GM21526 (cell line): ENCODE data around the gene FAM210B.
"Not testable (repeated sequence)": the region's sequence is repeated elsewhere in the genome, so short reads cannot be mapped to it uniquely, and the experiment has no call there.

Source experiments
- ATAC-seq: cut with Tn5 transposase; IDR thresholded peaks from one replicate; pipeline ENCODE4 v1.9.1; 2021; ENCODE audit warnings: moderate library complexity; ENCODE audit not compliant: unreplicated experiment, low FRiP score

The FAM210B gene

DNA sequence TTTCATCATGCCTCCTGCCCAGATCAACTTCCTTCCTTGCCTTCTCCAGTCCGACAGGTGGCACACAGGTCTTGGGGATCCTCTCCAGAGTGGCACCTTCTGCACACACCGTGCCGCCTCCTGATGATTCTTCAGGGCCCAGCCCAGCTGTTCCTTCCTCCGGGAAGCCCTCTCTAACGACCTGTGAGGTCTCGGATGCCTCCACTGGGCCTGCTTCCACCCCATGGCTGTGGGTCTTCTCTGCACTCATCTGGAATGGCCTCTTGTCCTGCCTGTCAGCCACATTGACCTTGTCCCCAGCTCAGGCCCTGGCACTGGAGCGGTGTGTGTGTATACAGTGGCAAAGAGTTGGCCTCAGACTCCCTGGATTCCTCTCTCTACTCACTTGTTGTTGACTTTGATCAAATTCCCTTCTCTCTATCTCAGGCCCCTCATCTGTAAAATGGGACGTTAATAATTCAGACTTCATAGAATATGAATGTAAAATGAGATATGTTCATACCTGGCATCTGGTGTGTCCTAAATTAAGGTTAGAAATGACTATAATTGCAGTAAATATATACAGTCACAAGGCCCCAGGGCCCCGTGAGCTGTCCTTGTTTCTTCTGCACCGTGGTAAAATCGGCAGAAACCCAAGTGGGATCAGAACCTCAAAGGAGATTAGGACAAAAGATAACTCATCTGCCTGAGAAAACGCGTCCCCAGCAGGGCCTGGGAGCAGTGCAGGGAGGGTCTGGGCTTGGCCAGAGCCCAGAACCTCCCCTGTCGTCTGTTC is 1.5 kb downstream of the FAM210B start:
- ATAC-seq: no peak

GRCh38 chr20:56360908-56361205 is 2.1 kb downstream of the FAM210B start:
- ATAC-seq: no peak

DNA sequence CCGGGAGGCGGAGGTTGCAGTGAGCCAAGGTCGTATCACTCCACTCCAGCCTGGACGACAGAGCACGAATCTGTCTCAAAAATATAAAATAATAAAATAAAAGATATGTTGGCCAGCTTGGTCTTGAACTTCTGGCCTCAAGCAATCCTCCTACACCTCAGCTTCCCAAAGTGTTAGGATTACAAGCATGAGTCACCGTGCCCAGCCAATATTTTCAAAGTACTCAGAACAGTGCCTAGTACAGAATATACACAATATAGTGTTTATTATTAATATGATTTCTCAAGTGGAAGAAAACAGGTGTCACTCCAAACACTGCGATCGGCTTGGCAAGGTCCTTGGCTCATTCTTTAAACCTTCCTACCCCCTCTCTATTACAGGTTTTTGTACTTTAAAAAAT is 3.1 kb downstream of the FAM210B start:
- no peak for ATAC-seq

- no peak for ATAC-seq
These were observed 4.1 kb downstream of the FAM210B start for GRCh38 chr20:56362833-56363413.

- no peak for ATAC-seq
These were observed 4.7 kb downstream of the FAM210B start for GRCh38 chr20:56363491-56363890.

- no peak for ATAC-seq
These were observed 9.8 kb downstream of the FAM210B start for GRCh38 chr20:56368351-56369134.

- no peak for ATAC-seq
These were observed 10.4 kb downstream of the FAM210B start for GRCh38 chr20:56369179-56369578.

DNA sequence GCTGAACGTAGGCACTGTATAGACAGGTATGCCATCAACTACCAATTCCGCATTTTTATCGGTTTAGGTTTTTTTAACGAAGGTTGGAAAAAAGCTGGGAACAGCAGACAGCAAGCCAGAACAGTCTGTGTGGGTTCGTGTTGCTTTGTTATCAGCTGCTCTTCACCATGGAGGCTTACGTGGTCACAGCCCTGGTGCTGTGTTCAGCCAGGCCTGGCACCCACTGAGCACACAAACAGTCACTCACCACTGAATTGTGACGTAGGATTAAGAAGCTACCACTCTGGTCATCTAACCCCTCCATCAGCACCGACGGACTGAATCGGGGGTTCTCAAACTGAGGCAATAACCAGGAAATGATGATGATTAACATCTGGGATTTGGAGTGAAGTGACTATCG is 13.2 kb downstream of the FAM210B start:
- ATAC-seq: no peak

DNA sequence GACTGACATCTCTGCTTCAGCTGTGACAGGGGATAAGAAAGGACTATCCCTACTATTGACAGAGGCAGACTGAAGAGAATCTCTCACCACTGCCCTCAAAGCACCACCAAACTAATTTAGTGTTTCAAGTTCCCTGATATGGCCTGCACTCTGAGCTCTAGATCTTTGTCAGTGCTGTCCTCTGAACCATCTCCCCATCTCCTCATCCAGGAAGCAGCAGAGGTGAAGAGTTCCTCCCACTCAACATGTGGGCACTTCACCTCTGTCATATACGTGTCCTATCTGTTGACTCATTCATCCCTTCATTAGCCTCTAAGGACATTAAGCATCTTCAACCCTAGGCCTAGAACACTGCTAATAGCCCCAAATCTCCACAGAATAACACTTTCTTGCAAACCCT is 14.1 kb downstream of the FAM210B start:
- ATAC-seq: no peak

GRCh38 chr20:56373942-56374341 is 15.2 kb downstream of the FAM210B start:
- no peak for ATAC-seq

- no peak for ATAC-seq
These were observed 17.6 kb downstream of the FAM210B start for GRCh38 chr20:56376331-56376730.

GRCh38 chr20:56378386-56378785 is 19.6 kb downstream of the FAM210B start:
- ATAC-seq: no peak

DNA sequence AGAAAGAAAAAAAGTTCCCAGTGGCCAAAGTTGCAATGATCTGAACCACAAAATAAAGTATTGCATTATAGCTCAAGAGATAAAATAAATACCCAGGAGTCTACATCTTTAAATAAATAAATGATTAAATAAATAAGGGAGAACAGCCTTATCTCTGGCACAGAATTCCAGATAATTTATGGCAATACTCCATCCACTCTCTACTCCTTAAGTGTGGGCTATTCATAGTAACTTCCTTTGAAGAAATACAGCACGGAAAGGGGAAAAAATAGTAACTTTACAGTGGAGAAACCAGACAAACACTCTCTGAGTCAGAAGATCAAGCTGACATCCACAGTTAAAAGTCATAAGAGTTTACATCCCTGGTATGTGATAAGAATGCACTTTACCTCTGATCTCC is 21.6 kb downstream of the FAM210B start:
- no peak for ATAC-seq

DNA sequence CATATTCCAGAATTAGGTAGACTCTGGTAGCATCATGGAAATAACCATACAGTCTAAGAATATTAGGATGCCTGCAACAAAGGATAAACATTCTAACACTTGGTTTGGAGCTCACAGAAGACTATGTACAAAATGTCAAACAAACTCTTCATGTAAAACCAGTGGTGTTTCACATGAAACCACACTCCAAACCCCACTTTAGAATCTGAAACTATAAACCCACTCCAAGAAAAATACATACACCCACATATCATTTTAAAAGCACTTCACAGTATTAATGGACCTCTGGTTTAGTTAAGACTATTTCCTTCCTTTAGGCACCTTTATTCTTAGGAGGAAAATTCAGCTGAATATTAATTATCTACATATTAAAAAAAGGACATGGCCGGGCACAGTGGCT is 22.7 kb downstream of the FAM210B start:
- ATAC-seq: no peak

GRCh38 chr20:56382696-56383095 is 23.9 kb downstream of the FAM210B start:
- no peak for ATAC-seq

DNA sequence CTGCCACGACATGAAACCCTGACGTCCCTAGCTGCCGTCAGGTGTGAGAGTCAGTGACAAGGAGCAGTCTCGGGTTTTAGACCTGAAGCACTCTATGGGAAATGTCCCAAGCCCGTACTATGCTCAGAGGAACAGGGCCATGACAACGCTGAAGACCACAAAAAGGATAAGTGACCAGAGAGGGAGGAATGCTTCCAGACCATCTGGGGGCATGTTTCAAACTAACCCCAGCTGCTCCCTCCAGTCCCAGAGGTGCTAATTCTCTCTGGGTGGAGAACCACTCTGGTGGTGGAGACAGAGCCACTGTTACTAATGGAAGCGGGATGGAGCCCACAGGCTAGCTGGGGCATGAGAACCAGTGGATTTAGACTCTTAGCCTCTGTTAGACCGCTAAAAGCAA is 24.6 kb downstream of the FAM210B start:
- ATAC-seq: no peak

- no peak for ATAC-seq
These were observed 26.4 kb downstream of the FAM210B start for GRCh38 chr20:56385130-56385529.

- no peak for ATAC-seq
These were observed 27.4 kb downstream of the FAM210B start for GRCh38 chr20:56386219-56386618.

GRCh38 chr20:56388882-56389281 is 30.1 kb downstream of the FAM210B start:
- no peak for ATAC-seq

DNA sequence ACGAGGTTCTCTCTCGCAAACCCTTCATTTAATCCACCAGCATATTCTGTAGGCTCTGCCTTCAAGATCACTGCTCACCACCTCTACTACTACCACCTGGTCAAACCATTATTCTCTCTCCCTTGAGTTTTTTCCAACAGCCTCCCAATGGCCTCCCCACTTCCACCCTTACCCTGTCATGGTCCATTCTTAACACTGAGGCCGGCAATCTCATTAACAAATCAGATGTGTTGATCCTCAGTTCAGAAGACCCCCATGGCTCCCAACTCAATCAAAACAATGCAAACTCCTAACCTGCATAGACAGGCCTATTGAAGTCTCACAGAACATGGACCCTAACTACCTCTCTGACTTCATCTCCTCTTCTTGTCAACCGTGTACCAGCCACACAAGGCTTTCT is 31.0 kb downstream of the FAM210B start:
- ATAC-seq: no peak

DNA sequence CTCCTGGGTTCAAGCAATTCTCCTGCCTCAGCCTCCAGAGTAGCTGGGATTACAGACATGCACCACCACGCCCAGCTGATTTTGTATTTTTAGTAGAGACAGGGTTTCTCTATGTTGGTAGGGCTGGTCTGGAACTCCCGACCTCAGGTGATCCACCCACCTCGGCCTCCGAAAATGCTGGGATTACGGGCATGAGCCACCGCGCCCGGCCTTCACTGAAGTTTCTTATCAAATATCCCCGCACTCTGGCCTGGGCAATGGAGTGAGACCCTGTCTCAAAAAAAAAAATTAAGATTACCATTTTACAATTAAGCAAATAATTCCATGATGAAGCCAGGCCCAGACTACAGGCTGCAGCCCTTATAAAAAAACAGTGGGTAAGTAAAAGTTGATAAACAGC is 31.6 kb downstream of the FAM210B start:
- not testable (repeated sequence) for ATAC-seq

DNA sequence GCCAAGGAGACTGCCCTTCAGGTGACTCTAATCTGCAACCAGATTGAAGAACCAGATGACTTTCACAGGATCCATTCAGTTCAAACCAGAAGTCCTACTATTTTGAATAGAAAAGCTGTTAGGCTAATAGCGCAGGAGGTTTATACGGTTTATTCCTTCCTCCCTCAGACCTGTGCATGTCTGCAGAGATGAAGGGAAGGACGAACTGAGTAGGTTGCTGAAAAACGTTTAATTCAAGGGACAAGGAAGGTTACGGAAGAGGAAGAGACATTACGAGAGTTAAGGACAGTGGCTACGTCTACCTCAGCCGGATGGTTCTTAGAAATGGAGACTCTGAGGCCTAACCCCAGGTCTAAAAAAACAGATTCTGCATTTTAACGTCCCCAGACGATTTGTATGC is 32.3 kb downstream of the FAM210B start:
- ATAC-seq: no peak
